GM23338 (cell line): ENCODE measurements around the gene ZEB2. TPM values are rescaled to one million over a fixed set of nuclear protein-coding genes. Genes with fewer than 3 reads are reported as not detected.

Experiments used
- ATAC-seq: fragments of 200-7000 bp; cut with Tn5 transposase; 3 replicates; pipeline ENCODE4 v1.9.1; 2020
- DNase-seq: peaks from one replicate; pipeline ENCODE4 v3.0.0-alpha.2; 2015; ENCODE audit warnings: low spot score
- H2AFZ ChIP-seq: fragments of 200-600 bp; sonication (generic); 2 replicates; pipeline ENCODE4 v1.8.0; 2016; ENCODE audit warnings: antibody characterized with exemption, mild to moderate bottlenecking, moderate library complexity
- H3F3A ChIP-seq: fragments of 200-600 bp; sonication (generic); replicated peaks from 2 replicates; pipeline ENCODE4 v1.8.0; 2017; ENCODE audit warnings: antibody characterized with exemption, mixed run types, low read depth
- H3K27ac ChIP-seq: fragments of 200-600 bp; sonication (generic); 2 replicates; pipeline ENCODE4 v1.6.1; 2016; ENCODE audit warnings: low read depth
- H3K27me3 ChIP-seq: fragments of 200-600 bp; sonication (generic); 2 replicates; pipeline ENCODE4 v1.8.0; 2016; ENCODE audit warnings: mild to moderate bottlenecking, mixed run types, moderate library complexity; ENCODE audit not compliant: insufficient read depth
- H3K36me3 ChIP-seq: fragments of 200-600 bp; sonication (generic); 2 replicates; pipeline ENCODE4 v1.8.0; 2016; ENCODE audit warnings: mild to moderate bottlenecking; ENCODE audit not compliant: insufficient read depth
- H3K4me1 ChIP-seq: fragments of 200-600 bp; sonication (generic); 2 replicates; pipeline ENCODE4 v1.8.0; 2016; ENCODE audit warnings: mild to moderate bottlenecking, moderate library complexity; ENCODE audit not compliant: insufficient read depth
- H3K4me2 ChIP-seq: fragments of 200-600 bp; sonication (generic); 2 replicates; pipeline ENCODE4 v1.7.1; 2017; ENCODE audit warnings: mixed run types
- H3K4me3 ChIP-seq: fragments of 200-600 bp; sonication (generic); 2 replicates; pipeline ENCODE4 v1.6.1; 2016; ENCODE audit warnings: mixed run types
- H3K79me2 ChIP-seq: fragments of 200-600 bp; sonication (generic); replicated peaks from 2 replicates; pipeline ENCODE4 v1.8.0; 2017; ENCODE audit warnings: mild to moderate bottlenecking; ENCODE audit not compliant: insufficient read depth
- H3K9me2 ChIP-seq: fragments of 200-600 bp; sonication (generic); 2 replicates; pipeline ENCODE4 v1.8.0; 2017; ENCODE audit not compliant: insufficient read depth
- H4K20me1 ChIP-seq: fragments of 200-600 bp; sonication (generic); replicated peaks from 2 replicates; pipeline ENCODE4 v1.8.0; 2017; ENCODE audit warnings: mild to moderate bottlenecking; ENCODE audit not compliant: insufficient read depth
- H3K27ac Mint-ChIP-seq: 2 replicates; pipeline ENCODE4 v1.8.0; 2020; ENCODE audit warnings: inconsistent platforms, mild to moderate bottlenecking, moderate library complexity, mixed read lengths
- H3K27me3 Mint-ChIP-seq: 3 replicates; pipeline ENCODE4 v1.8.0; 2022; ENCODE audit warnings: low read depth, mild to moderate bottlenecking, moderate library complexity, mixed read lengths, inconsistent platforms; ENCODE audit not compliant: insufficient read depth, poor library complexity
- H3K36me3 Mint-ChIP-seq: 3 replicates; pipeline ENCODE4 v1.8.0; 2021; ENCODE audit warnings: low read depth, mild to moderate bottlenecking, inconsistent platforms, moderate library complexity, mixed read lengths
- H3K4me1 Mint-ChIP-seq: 3 replicates; pipeline ENCODE4 v1.8.0; 2020; ENCODE audit warnings: mild to moderate bottlenecking, inconsistent platforms, mixed read lengths
- H3K4me3 Mint-ChIP-seq: 3 replicates; pipeline ENCODE4 v1.8.0; 2021; ENCODE audit warnings: moderate library complexity, mild to moderate bottlenecking, inconsistent platforms, mixed read lengths
- H3K9me3 Mint-ChIP-seq: 3 replicates; pipeline ENCODE4 v1.8.0; 2020; ENCODE audit warnings: moderate library complexity, mild to moderate bottlenecking, inconsistent platforms, mixed read lengths
- CREB1 ChIP-seq: fragments of 250-450 bp; sonication (Bioruptor Pico); IDR thresholded peaks from 2 replicates; pipeline ENCODE4 v1.5.0; 2020; ENCODE audit warnings: low read depth, mild to moderate bottlenecking, moderate library complexity
- EZH2 ChIP-seq: fragments of 200-600 bp; sonication (generic); IDR thresholded peaks from one replicate; pipeline ENCODE4 v1.8.0; 2017; ENCODE audit warnings: antibody characterized with exemption, mild to moderate bottlenecking, low read depth; ENCODE audit not compliant: unreplicated experiment
- NANOG ChIP-seq: IDR thresholded peaks from 2 replicates; pipeline ENCODE4 v1.6.1; 2016; ENCODE audit warnings: antibody characterized with exemption, borderline replicate concordance
- POLR2AphosphoS5 ChIP-seq: IDR thresholded peaks from 2 replicates; pipeline ENCODE4 v1.6.1; 2016; ENCODE audit warnings: antibody characterized with exemption, low read depth
- STAT1 ChIP-seq: IDR thresholded peaks from one replicate; pipeline ENCODE4 v1.6.1; 2016; ENCODE audit warnings: antibody characterized with exemption; ENCODE audit not compliant: unreplicated experiment
- ZNF114 ChIP-seq: fragments of 250-450 bp; sonication (Bioruptor Pico); IDR thresholded peaks from 2 replicates; pipeline ENCODE4 v1.5.0; 2020; ENCODE audit warnings: mild to moderate bottlenecking, moderate library complexity
- polyA plus RNA-seq: library from polyadenylated mRNA; unstranded; fragments of >200 nt; fragmentation: Nextera tagmentation; extraction: Ambion mirVana; gene quantifications from 2 replicates; pipeline ENCODE4 v1.2.1, GENCODE V29; 2016
- total RNA-seq: library from RNA; depleted of rRNA; stranded (reverse); fragments of >200 nt; shearing (Covaris generic); gene quantifications from 2 replicates; pipeline ENCODE4 v1.2.3, GENCODE V29; 2014
- TF ChIP-seq, protein P1 (sequence below): fragments of 250-450 bp; sonication (Bioruptor Pico); IDR thresholded peaks from 2 replicates; pipeline ENCODE4 v1.5.0; 2020; ENCODE audit warnings: mild to moderate bottlenecking, moderate library complexity
- TF ChIP-seq, protein P2 (sequence below): IDR thresholded peaks from 2 replicates; pipeline ENCODE4 v1.6.1; 2016; ENCODE audit warnings: antibody characterized with exemption

The ZEB2 gene
- total and polyA plus RNA-seq, 2 experiments from 2014 or later, result 0.45 TPM; not detected in 1

DNA sequence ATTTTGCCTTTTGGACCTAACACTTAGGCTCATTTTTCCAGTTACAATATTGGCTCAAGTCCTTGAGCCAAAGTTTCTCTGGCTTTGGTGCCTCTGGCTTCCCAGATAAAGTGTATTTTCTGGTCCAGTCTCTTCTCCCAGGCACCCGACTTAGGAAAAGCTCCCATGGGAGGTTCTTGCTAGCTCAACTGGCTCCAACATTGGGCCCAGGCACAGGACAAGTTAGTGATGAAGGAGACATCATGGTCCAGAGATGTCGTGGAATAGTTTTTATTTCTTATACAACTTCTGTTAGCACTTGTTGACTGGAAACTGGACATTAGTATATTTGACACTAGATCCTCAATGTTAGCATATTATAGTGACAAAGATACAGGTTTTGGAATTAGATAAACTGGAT lies 8.2 kb upstream of the ZEB2 start (continued):
- TF ChIP-seq, protein P1, sequence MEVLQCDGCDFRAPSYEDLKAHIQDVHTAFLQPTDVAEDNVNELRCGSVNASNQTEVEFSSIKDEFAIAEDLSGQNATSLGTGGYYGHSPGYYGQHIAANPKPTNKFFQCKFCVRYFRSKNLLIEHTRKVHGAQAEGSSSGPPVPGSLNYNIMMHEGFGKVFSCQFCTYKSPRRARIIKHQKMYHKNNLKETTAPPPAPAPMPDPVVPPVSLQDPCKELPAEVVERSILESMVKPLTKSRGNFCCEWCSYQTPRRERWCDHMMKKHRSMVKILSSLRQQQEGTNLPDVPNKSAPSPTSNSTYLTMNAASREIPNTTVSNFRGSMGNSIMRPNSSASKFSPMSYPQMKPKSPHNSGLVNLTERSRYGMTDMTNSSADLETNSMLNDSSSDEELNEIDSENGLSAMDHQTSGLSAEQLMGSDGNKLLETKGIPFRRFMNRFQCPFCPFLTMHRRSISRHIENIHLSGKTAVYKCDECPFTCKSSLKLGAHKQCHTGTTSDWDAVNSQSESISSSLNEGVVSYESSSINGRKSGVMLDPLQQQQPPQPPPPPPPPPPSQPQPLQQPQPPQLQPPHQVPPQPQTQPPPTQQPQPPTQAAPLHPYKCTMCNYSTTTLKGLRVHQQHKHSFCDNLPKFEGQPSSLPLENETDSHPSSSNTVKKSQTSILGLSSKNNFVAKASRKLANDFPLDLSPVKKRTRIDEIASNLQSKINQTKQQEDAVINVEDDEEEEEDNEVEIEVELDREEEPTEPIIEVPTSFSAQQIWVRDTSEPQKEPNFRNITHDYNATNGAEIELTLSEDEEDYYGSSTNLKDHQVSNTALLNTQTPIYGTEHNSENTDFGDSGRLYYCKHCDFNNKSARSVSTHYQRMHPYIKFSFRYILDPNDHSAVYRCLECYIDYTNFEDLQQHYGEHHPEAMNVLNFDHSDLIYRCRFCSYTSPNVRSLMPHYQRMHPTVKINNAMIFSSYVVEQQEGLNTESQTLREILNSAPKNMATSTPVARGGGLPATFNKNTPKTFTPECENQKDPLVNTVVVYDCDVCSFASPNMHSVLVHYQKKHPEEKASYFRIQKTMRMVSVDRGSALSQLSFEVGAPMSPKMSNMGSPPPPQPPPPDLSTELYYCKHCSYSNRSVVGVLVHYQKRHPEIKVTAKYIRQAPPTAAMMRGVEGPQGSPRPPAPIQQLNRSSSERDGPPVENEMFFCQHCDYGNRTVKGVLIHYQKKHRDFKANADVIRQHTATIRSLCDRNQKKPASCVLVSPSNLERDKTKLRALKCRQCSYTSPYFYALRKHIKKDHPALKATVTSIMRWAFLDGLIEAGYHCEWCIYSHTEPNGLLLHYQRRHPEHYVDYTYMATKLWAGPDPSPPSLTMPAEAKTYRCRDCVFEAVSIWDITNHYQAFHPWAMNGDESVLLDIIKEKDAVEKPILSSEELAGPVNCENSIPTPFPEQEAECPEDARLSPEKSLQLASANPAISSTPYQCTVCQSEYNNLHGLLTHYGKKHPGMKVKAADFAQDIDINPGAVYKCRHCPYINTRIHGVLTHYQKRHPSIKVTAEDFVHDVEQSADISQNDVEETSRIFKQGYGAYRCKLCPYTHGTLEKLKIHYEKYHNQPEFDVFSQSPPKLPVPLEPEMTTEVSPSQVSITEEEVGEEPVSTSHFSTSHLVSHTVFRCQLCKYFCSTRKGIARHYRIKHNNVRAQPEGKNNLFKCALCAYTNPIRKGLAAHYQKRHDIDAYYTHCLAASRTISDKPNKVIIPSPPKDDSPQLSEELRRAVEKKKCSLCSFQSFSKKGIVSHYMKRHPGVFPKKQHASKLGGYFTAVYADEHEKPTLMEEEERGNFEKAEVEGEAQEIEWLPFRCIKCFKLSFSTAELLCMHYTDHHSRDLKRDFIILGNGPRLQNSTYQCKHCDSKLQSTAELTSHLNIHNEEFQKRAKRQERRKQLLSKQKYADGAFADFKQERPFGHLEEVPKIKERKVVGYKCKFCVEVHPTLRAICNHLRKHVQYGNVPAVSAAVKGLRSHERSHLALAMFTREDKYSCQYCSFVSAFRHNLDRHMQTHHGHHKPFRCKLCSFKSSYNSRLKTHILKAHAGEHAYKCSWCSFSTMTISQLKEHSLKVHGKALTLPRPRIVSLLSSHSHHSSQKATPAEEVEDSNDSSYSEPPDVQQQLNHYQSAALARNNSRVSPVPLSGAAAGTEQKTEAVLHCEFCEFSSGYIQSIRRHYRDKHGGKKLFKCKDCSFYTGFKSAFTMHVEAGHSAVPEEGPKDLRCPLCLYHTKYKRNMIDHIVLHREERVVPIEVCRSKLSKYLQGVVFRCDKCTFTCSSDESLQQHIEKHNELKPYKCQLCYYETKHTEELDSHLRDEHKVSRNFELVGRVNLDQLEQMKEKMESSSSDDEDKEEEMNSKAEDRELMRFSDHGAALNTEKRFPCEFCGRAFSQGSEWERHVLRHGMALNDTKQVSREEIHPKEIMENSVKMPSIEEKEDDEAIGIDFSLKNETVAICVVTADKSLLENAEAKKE (CRISPR knock-in tag), result no peak

DNA sequence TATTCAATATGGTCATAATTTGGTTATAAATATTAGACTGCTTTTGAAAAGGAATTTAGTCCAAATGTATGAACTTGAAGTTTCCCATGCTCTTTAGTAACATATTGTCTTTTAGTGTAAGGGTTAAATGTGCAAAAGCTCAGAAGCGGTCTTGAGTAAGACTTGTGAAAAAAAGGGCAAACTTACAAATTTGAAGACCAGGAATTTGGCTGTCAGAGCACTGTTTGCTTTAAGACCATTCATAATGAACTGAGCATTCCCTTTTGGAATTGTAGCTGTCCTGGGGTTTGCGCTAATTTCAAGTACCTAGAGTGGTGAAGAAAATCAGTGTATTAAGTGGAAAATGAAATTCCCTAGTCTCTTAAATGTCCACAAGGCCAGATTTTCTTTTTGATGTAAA lies 6.9 kb upstream of the ZEB2 start:
- Histone ChIP-seq H3K79me2 (no peaks in the 10 kb centered on the region), H3K27ac (no peak overlapping the region), H4K20me1 (no peaks in the 10 kb centered on the region), H3K36me3 (no peaks in the 10 kb centered on the region), H3K4me1 (peaks cover 29% of the 10 kb centered on the region), H3K9me2 (no peaks in the 10 kb centered on the region), H3K4me3 (no peak overlapping the region), H3K27me3 (peaks cover 35% of the 10 kb centered on the region), H3F3A (peaks cover 5% of the 10 kb centered on the region), H2AFZ (no peak overlapping the region), H3K4me2 (no peak overlapping the region)
- DNase-seq (no peak), ATAC-seq (no peak)
- H3K27ac Mint-ChIP-seq, result no peak overlapping the region
- H3K27me3 Mint-ChIP-seq, result peaks cover 22% of the 10 kb centered on the region
- no peaks in the 10 kb centered on the region; the same call in 2 of the 3 replicates for H3K9me3 Mint-ChIP-seq
- H3K4me1 Mint-ChIP-seq, result peaks cover 35% of the 10 kb centered on the region
- no peak overlapping the region for H3K4me3 Mint-ChIP-seq
- no peaks in the 10 kb centered on the region for H3K36me3 Mint-ChIP-seq
- TF ChIP-seq POLR2AphosphoS5, result no peak
- TF ChIP-seq, protein P2, sequence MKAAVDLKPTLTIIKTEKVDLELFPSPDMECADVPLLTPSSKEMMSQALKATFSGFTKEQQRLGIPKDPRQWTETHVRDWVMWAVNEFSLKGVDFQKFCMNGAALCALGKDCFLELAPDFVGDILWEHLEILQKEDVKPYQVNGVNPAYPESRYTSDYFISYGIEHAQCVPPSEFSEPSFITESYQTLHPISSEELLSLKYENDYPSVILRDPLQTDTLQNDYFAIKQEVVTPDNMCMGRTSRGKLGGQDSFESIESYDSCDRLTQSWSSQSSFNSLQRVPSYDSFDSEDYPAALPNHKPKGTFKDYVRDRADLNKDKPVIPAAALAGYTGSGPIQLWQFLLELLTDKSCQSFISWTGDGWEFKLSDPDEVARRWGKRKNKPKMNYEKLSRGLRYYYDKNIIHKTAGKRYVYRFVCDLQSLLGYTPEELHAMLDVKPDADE, result no peak
- no peak for TF ChIP-seq EZH2
- no peak for TF ChIP-seq NANOG
- TF ChIP-seq, protein P1 (CRISPR knock-in tag), result no peak
- no peak for TF ChIP-seq CREB1 (CRISPR knock-in tag)
- no peak for TF ChIP-seq ZNF114 (CRISPR knock-in tag)
- no peak for TF ChIP-seq STAT1
